Measurements from ENCODE around the gene SUPT5H.

DNA sequence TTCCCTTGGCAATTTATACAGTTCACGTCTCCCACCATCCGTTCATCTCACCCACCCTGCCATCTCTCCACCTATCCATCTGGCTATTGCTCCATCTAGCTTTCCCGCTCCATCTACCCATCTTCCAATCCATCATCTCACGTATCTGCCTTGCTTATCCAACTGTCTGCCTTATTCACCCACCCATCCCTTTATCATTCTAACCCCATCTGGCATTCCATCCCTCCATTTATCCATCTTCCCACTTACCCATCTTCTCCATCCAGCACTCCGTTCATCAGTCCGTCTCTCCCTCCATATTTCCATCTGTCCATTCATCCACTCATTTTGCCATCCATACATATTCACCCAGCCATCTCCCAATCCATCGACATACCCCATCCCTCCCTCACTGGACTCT is 19.6 kb upstream of the SUPT5H start:
- TF ChIP-seq, protein P1, sequence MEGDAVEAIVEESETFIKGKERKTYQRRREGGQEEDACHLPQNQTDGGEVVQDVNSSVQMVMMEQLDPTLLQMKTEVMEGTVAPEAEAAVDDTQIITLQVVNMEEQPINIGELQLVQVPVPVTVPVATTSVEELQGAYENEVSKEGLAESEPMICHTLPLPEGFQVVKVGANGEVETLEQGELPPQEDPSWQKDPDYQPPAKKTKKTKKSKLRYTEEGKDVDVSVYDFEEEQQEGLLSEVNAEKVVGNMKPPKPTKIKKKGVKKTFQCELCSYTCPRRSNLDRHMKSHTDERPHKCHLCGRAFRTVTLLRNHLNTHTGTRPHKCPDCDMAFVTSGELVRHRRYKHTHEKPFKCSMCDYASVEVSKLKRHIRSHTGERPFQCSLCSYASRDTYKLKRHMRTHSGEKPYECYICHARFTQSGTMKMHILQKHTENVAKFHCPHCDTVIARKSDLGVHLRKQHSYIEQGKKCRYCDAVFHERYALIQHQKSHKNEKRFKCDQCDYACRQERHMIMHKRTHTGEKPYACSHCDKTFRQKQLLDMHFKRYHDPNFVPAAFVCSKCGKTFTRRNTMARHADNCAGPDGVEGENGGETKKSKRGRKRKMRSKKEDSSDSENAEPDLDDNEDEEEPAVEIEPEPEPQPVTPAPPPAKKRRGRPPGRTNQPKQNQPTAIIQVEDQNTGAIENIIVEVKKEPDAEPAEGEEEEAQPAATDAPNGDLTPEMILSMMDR (IDR thresholded peaks at IDR 0.05), result no peak
- no peak for TF ChIP-seq POLR2AphosphoS5 (IDR thresholded peaks at IDR 0.05)

All from breast epithelium (tissue), 3 donors.